Tibial artery (tissue), 4 donors: Measurements from ENCODE around the gene OSBPL6.

Experiments
- DNase-seq, 2 donors: peaks; one replicate each; pipeline ENCODE4 v3.0.0-alpha.2; 2019
- H3K27ac ChIP-seq, 2 donors: fragments of 200-600 bp; sonication (generic) in 1 of 2; 1 replicate in 1 of 2; 2 replicates in 1 of 2; pipeline ENCODE4 v1.5.1; 2018 to 2019; ENCODE audit warnings: mild to moderate bottlenecking in 1 of 2
- H3K27me3 ChIP-seq, 2 donors: fragments of 200-600 bp; sonication (generic) in 1 of 2; one replicate each; pipeline versions ENCODE4 v1.5.1 to v1.6.0; 2016 to 2019
- H3K36me3 ChIP-seq, 3 donors: fragments of 200-600 bp; sonication (generic) in 2 of 3; one replicate each; pipeline ENCODE4 v1.5.1; 2016 to 2019; ENCODE audit warnings: mild to moderate bottlenecking in 2 of 3
- H3K4me1 ChIP-seq, 4 donors: fragments of 200-600 bp; sonication (generic) in 2 of 4; 1 replicate in 3 of 4; 2 replicates in 1 of 4; pipeline ENCODE4 v1.5.1; 2016 to 2019
- H3K4me3 ChIP-seq, 2 donors: fragments of 200-600 bp; sonication (generic) in 1 of 2; 1 replicate in 1 of 2; 2 replicates in 1 of 2; pipeline ENCODE4 v1.5.1; 2018 to 2019; ENCODE audit warnings: mild to moderate bottlenecking in 2 of 2
- H3K9me3 ChIP-seq, 3 donors: fragments of 200-600 bp; sonication (generic) in 1 of 3; one replicate each; pipeline ENCODE4 v1.5.1; 2016 to 2019
- intact Hi-C: fragments of 100-400 bp; cut with DNase I; formaldehyde crosslinking; loops from one replicate; pipeline ENCODE4 v1.15.0; 2023; ENCODE audit warnings: low total_unique reads
- TF ChIP-seq, protein P1 (sequence below), 2 experiments: fragments of 200-600 bp in 1 of 2; fragments of 450-650 bp in 1 of 2; IDR thresholded peaks; one replicate each; pipeline ENCODE4 v1.5.1; 2017 to 2019; ENCODE audit warnings: antibody characterized with exemption in 2 of 2, mild to moderate bottlenecking in 1 of 2, moderate library complexity in 1 of 2

OSBPL6 gene

DNA sequence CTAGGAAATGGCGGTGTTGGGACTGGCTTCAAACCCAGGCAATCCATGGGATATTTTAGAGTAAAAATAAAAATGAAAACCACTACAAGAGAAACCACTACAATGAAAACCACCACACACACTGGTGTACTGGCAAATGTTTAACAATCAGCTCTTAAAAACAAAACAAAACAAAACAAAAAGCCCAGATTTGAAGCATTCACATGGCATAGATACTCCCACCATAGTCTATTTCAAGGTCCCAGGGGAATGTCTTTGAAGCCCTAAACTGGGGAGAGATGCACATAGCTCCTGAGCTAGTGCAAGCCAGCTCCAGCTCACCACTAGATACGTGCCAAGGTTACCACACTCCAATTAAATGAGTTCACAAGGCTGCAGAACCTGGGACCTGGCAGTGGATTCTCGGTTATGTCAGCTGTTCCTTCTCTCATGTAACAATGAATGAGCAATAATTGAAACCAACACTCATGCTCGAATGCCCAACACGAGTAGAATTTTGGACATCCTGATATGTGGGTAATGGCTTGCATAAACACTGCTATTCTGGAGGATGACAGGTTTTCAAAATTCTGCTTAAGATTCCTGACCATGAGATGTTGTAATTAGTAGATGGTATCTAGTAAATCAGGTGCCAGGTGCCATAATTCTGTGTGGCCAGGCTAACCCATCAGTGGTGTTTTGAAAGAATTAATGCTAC is 102.2 kb downstream of the OSBPL6 start:
- H3K4me3 ChIP-seq, result no peak overlapping the region
- H3K27ac ChIP-seq, result no peak overlapping the region
- TF ChIP-seq, protein P1, sequence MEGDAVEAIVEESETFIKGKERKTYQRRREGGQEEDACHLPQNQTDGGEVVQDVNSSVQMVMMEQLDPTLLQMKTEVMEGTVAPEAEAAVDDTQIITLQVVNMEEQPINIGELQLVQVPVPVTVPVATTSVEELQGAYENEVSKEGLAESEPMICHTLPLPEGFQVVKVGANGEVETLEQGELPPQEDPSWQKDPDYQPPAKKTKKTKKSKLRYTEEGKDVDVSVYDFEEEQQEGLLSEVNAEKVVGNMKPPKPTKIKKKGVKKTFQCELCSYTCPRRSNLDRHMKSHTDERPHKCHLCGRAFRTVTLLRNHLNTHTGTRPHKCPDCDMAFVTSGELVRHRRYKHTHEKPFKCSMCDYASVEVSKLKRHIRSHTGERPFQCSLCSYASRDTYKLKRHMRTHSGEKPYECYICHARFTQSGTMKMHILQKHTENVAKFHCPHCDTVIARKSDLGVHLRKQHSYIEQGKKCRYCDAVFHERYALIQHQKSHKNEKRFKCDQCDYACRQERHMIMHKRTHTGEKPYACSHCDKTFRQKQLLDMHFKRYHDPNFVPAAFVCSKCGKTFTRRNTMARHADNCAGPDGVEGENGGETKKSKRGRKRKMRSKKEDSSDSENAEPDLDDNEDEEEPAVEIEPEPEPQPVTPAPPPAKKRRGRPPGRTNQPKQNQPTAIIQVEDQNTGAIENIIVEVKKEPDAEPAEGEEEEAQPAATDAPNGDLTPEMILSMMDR (IDR thresholded peaks at IDR 0.05), result no peak
- H3K27me3 ChIP-seq, result no peaks in the 10 kb centered on the region
- H3K36me3 ChIP-seq, result no peaks in the 10 kb centered on the region
- peaks cover 0 to 15% (median 5%) of the 10 kb centered on the region in 4 donors for H3K4me1 ChIP-seq
- intact Hi-C loops, result no loop called here
- DNase-seq, result no peak
- no peaks in the 10 kb centered on the region for H3K9me3 ChIP-seq

DNA sequence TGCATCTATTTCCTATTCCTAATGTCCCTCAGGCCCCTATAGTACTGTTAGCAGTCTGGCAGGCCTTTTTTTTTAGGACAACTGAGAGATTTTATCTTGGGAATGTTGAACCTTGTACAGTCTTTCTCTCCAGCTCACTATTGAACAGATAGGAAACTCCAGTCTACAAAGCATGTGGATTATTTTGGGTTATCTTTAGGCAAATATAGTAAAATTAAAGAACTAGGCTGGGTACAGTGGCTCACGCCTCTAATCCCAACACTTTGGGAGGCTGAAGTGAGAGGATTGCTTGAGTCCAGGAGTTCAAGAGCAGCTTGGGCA is 102.7 kb downstream of the OSBPL6 start:
- Histone ChIP-seq H3K4me3 (no peak overlapping the region), H3K27me3 (no peaks in the 10 kb centered on the region), H3K4me1 (peaks cover 0 to 15% (median 5%) of the 10 kb centered on the region in 4 donors), H3K36me3 (no peaks in the 10 kb centered on the region), H3K9me3 (no peaks in the 10 kb centered on the region), H3K27ac (no peak overlapping the region)
- intact Hi-C loops, result no loop called here
- DNase-seq, result no peak
- TF ChIP-seq, protein P1 (IDR thresholded peaks at IDR 0.05), result no peak

DNA sequence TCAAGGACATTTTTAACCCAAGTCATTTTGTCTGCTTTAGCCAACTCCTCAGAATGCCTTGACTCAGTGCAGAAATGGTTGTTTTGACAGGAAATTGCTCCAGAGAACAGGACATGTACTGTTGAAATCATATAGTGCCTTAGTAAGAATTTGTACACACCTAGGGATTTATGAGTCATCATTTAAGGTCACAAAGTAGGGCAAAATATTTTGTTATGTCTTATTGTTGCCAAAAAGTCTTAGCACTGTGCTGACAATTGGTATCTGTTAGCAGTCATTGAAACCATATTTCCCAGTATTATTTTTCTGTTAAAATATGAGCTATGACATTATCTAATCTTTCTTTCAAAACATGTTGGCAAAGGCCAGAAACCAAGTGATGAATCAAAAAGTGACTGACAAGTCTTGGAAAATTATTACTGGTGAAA is 104.5 kb downstream of the OSBPL6 start:
- no peak for DNase-seq
- Histone ChIP-seq H3K36me3 (no peaks in the 10 kb centered on the region), H3K4me1 (peaks cover 0 to 15% (median 5%) of the 10 kb centered on the region in 4 donors), H3K27ac (peak overlapping the region; percentile 19 to 31), H3K27me3 (no peaks in the 10 kb centered on the region), H3K9me3 (no peaks in the 10 kb centered on the region), H3K4me3 (no peak overlapping the region)
- TF ChIP-seq, protein P1 (IDR thresholded peaks at IDR 0.05), result no peak
- intact Hi-C loops, result no loop called here

DNA sequence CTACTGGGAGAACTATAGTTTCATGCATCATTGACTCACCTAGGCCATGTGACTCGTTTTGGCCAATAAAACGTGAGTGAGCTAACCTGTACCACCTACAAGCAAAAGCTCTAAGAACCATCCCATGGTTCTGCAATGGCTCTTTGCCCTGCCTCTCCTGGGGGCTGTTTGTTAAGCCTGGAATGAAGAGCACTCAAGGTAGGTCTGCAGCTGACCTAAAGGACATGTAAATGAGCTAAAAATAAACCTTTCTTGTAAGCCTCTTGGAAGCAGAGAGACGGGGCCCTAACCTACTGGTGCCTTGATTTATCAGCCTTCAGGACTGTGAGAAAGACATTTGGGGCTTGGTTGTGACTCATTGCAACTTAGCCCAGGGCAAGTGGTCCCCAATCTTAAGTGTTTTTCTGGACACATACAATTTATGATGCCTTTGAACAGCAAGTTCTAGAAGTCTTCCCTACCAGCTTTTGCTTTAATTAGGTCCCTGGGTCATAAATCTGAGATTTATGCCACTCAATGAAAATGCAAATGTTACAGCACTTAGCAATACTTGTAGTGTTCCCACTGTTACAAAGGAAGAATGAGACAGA is 107.4 kb downstream of the OSBPL6 start:
- H3K9me3 ChIP-seq, result no peaks in the 10 kb centered on the region
- no peak for DNase-seq
- H3K27me3 ChIP-seq, result no peaks in the 10 kb centered on the region
- H3K36me3 ChIP-seq, result no peaks in the 10 kb centered on the region
- intact Hi-C loops, result no loop called here
- H3K27ac ChIP-seq, result no peak overlapping the region
- TF ChIP-seq, protein P1 (IDR thresholded peaks at IDR 0.05), result no peak
- peaks cover 0 to 15% (median 5%) of the 10 kb centered on the region in 4 donors for H3K4me1 ChIP-seq
- no peak overlapping the region for H3K4me3 ChIP-seq

DNA sequence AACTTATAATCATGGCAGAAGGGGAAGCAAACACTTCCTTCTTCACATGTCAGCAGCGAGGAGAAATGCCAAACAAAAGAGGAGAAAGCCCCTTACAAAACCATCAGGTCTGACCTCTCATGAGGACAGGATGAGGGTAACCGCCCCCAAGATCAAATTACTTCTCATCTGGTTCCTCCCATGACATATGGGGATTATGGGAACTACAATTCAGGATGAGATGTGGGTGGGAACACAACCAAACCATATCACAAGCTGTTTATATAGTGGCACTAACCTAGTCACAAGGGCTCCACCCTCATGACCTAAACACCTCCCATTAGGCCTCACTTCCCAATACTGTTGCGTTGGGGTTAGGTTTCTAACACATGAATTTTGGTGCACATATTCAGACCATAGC is 110.0 kb downstream of the OSBPL6 start:
- H3K9me3 ChIP-seq, result no peaks in the 10 kb centered on the region
- DNase-seq, result no peak
- H3K27ac ChIP-seq, result no peak overlapping the region
- H3K27me3 ChIP-seq, result no peaks in the 10 kb centered on the region
- no peaks in the 10 kb centered on the region for H3K36me3 ChIP-seq
- intact Hi-C loops, result no loop called here
- TF ChIP-seq, protein P1 (IDR thresholded peaks at IDR 0.05), result no peak
- no peak overlapping the region for H3K4me3 ChIP-seq
- H3K4me1 ChIP-seq, result no peaks in the 10 kb centered on the region
